ENCODE measurements around the gene CACNB4.

DNA sequence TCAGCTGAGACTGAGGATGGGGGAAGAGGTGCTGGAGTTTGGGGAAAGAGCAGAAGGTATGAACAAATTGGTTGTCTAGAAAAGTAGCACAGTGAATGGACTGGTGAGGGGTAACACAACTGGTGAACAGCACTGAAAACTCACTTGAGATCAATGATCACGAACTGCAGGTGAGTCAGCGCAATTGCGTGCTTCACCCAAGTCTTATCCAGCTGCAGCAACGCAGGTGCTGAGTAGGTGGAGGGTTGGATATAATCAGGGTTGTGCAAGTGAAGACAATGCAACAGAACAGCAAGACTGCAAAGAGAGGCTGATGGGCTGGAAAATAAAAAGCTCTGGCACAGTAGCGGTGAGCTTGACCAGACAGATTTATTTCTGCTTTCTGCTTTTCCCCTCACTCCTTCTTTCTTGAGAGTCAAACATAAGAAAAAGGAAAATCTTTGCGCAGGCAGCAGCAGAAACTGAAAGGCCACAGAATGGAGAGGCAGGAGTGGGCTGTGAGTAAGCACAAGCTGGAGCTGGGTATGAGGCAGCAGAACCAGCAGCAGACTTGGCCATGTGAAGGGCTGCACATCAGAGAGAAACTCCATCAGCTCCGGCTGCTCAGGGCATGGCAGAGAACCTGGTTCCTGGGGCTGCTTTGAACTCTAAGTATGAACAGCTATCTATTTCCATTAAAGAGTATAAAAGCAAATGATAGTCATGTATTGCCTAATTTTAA lies 171.2 kb downstream of the CACNB4 start:
- TF ChIP-seq, protein P1, sequence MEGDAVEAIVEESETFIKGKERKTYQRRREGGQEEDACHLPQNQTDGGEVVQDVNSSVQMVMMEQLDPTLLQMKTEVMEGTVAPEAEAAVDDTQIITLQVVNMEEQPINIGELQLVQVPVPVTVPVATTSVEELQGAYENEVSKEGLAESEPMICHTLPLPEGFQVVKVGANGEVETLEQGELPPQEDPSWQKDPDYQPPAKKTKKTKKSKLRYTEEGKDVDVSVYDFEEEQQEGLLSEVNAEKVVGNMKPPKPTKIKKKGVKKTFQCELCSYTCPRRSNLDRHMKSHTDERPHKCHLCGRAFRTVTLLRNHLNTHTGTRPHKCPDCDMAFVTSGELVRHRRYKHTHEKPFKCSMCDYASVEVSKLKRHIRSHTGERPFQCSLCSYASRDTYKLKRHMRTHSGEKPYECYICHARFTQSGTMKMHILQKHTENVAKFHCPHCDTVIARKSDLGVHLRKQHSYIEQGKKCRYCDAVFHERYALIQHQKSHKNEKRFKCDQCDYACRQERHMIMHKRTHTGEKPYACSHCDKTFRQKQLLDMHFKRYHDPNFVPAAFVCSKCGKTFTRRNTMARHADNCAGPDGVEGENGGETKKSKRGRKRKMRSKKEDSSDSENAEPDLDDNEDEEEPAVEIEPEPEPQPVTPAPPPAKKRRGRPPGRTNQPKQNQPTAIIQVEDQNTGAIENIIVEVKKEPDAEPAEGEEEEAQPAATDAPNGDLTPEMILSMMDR (IDR thresholded peaks at IDR 0.05) = no peak
- TF ChIP-seq RAD21 (conservative IDR thresholded peaks at IDR 0.05 in 1 of 2, IDR thresholded peaks at IDR 0.05 in 1 of 2) = no peak
- no peak for TF ChIP-seq ZC3H11A (IDR thresholded peaks at IDR 0.05)
